Measurements from ENCODE around the gene NCK2.
A peak's percentile ranks its signal among the peaks of the same experiment; 100 is the strongest.

Gene NCK2

GRCh38 chr2:105795575-105795934 lies 50.8 kb downstream of the NCK2 start:
- TF ChIP-seq POLR2AphosphoS5 (IDR thresholded peaks at IDR 0.05; ENCODE audit: low read depth, low read length): no peak
- FAIRE-seq (no peak), DNase-seq (ENCODE audit: insufficient read length, low spot score) (no peak)

GRCh38 chr2:105796131-105796638 lies 51.5 kb downstream of the NCK2 start:
- TF ChIP-seq POU2F2 (IDR thresholded peaks at IDR 0.05; ENCODE audit: low read depth, low read length): no peak
- no peak for TF ChIP-seq SPI1 (IDR thresholded peaks at IDR 0.05; ENCODE audit: low read depth, low read length)
- no peak for TF ChIP-seq POLR2AphosphoS5 (IDR thresholded peaks at IDR 0.05; ENCODE audit: low read depth, low read length)
- no peak for TF ChIP-seq TAF1 (IDR thresholded peaks at IDR 0.05; ENCODE audit: low read depth, low read length)
- DNase-seq (ENCODE audit: insufficient read length, low spot score) (no peak), FAIRE-seq (peak; percentile 20)

GRCh38 chr2:105796791-105797190 lies 52.1 kb downstream of the NCK2 start:
- DNase-seq (ENCODE audit: insufficient read length, low spot score) (no peak), FAIRE-seq (no peak)
- no peak for TF ChIP-seq TAF1 (IDR thresholded peaks at IDR 0.05; ENCODE audit: low read depth, low read length)
- TF ChIP-seq PAX5 (IDR thresholded peaks at IDR 0.05; ENCODE audit: insufficient read depth, low read length, severe bottlenecking): no peak
- TF ChIP-seq POLR2A (IDR thresholded peaks at IDR 0.05; ENCODE audit: low read depth, low read length): no peak
- TF ChIP-seq POLR2AphosphoS5 (IDR thresholded peaks at IDR 0.05; ENCODE audit: low read depth, low read length): no peak
- TF ChIP-seq SPI1 (IDR thresholded peaks at IDR 0.05; ENCODE audit: low read depth, low read length): no peak
- TF ChIP-seq POU2F2 (IDR thresholded peaks at IDR 0.05; ENCODE audit: low read depth, low read length): no peak

- DNase-seq (ENCODE audit: insufficient read length, low spot score) (no peak), FAIRE-seq (peak; percentile 66)
- TF ChIP-seq POLR2AphosphoS5 (IDR thresholded peaks at IDR 0.05; ENCODE audit: low read depth, low read length): 0 out of 2 replicates have a peak, but pooled peaks have one; percentile 57
- no peak for TF ChIP-seq PAX5 (IDR thresholded peaks at IDR 0.05; ENCODE audit: insufficient read depth, low read length, severe bottlenecking)
- peak; percentile 57 for TF ChIP-seq TAF1 (IDR thresholded peaks at IDR 0.05; ENCODE audit: low read depth, low read length)
- 0 out of 2 replicates have a peak, but pooled peaks have one; percentile 23 for TF ChIP-seq SPI1 (IDR thresholded peaks at IDR 0.05; ENCODE audit: low read depth, low read length)
- no peak for TF ChIP-seq POLR2A (IDR thresholded peaks at IDR 0.05; ENCODE audit: low read depth, low read length)
Observed at GRCh38 chr2:105797298-105797819, 52.6 kb downstream of the NCK2 start.

GRCh38 chr2:105798595-105798994 lies 53.9 kb downstream of the NCK2 start:
- no peak for DNase-seq (ENCODE audit: insufficient read length, low spot score)
- TF ChIP-seq SPI1 (IDR thresholded peaks at IDR 0.05; ENCODE audit: low read depth, low read length) (no peak), TAF1 (IDR thresholded peaks at IDR 0.05; ENCODE audit: low read depth, low read length) (no peak; the same call in 1 of the 2 replicates), POLR2A (IDR thresholded peaks at IDR 0.05; ENCODE audit: low read depth, low read length) (no peak), POLR2AphosphoS5 (IDR thresholded peaks at IDR 0.05; ENCODE audit: low read depth, low read length) (no peak), POU2F2 (IDR thresholded peaks at IDR 0.05; ENCODE audit: low read depth, low read length) (no peak), PAX5 (IDR thresholded peaks at IDR 0.05; ENCODE audit: insufficient read depth, low read length, severe bottlenecking) (no peak)
- FAIRE-seq: no peak

- no peak for TF ChIP-seq POU2F2 (IDR thresholded peaks at IDR 0.05; ENCODE audit: low read depth, low read length)
- no peak for TF ChIP-seq PAX5 (IDR thresholded peaks at IDR 0.05; ENCODE audit: insufficient read depth, low read length, severe bottlenecking)
- no peak for TF ChIP-seq SPI1 (IDR thresholded peaks at IDR 0.05; ENCODE audit: low read depth, low read length)
- TF ChIP-seq POLR2AphosphoS5 (IDR thresholded peaks at IDR 0.05; ENCODE audit: low read depth, low read length): no peak; the same call in 1 of the 2 replicates
- TF ChIP-seq TAF1 (IDR thresholded peaks at IDR 0.05; ENCODE audit: low read depth, low read length): no peak
- TF ChIP-seq POLR2A (IDR thresholded peaks at IDR 0.05; ENCODE audit: low read depth, low read length): no peak
- DNase-seq (ENCODE audit: insufficient read length, low spot score) (no peak), FAIRE-seq (peak; percentile 16)
Observed at GRCh38 chr2:105800036-105800713, 55.5 kb downstream of the NCK2 start.

GRCh38 chr2:105800953-105801635 lies 56.4 kb downstream of the NCK2 start:
- no peak for TF ChIP-seq PAX5 (IDR thresholded peaks at IDR 0.05; ENCODE audit: insufficient read depth, low read length, severe bottlenecking)
- TF ChIP-seq SPI1 (IDR thresholded peaks at IDR 0.05; ENCODE audit: low read depth, low read length): peak; percentile 73
- DNase-seq (ENCODE audit: insufficient read length, low spot score): no peak
- no peak for FAIRE-seq

GRCh38 chr2:105801961-105802360 lies 57.2 kb downstream of the NCK2 start:
- no peak for TF ChIP-seq PAX5 (IDR thresholded peaks at IDR 0.05; ENCODE audit: insufficient read depth, low read length, severe bottlenecking)
- no peak for TF ChIP-seq POLR2A (IDR thresholded peaks at IDR 0.05; ENCODE audit: low read depth, low read length)
- TF ChIP-seq TAF1 (IDR thresholded peaks at IDR 0.05; ENCODE audit: low read depth, low read length): no peak
- no peak for TF ChIP-seq POLR2AphosphoS5 (IDR thresholded peaks at IDR 0.05; ENCODE audit: low read depth, low read length)
- no peak for TF ChIP-seq SPI1 (IDR thresholded peaks at IDR 0.05; ENCODE audit: low read depth, low read length)
- no peak for TF ChIP-seq POU2F2 (IDR thresholded peaks at IDR 0.05; ENCODE audit: low read depth, low read length)
- no peak for DNase-seq (ENCODE audit: insufficient read length, low spot score)
- no peak for FAIRE-seq

GRCh38 chr2:105802587-105802986 lies 57.9 kb downstream of the NCK2 start:
- peak; percentile 67 for FAIRE-seq
- no peak for DNase-seq (ENCODE audit: insufficient read length, low spot score)
- TF ChIP-seq PAX5 (IDR thresholded peaks at IDR 0.05; ENCODE audit: insufficient read depth, low read length, severe bottlenecking): no peak
- peak; percentile 64 for TF ChIP-seq POLR2A (IDR thresholded peaks at IDR 0.05; ENCODE audit: low read depth, low read length)
- peak; percentile 21; the same call in 1 of the 2 replicates for TF ChIP-seq SPI1 (IDR thresholded peaks at IDR 0.05; ENCODE audit: low read depth, low read length)
- no peak for TF ChIP-seq POLR2AphosphoS5 (IDR thresholded peaks at IDR 0.05; ENCODE audit: low read depth, low read length)
- peak; percentile 40; the same call in 1 of the 2 replicates for TF ChIP-seq TAF1 (IDR thresholded peaks at IDR 0.05; ENCODE audit: low read depth, low read length)
- peak; percentile 84 for TF ChIP-seq POU2F2 (IDR thresholded peaks at IDR 0.05; ENCODE audit: low read depth, low read length)

Measured in GM12891 (cell line).